ENCODE measurements around the gene PCBP3.
"Not testable (repeated sequence)": the region's sequence is repeated elsewhere in the genome, so short reads cannot be mapped to it uniquely, and the experiment has no call there.

The PCBP3 gene

GRCh38 chr21:45894906-45895777, 251.6 kb downstream of the PCBP3 start:
- no peak for DNase-seq (ENCODE audit: low read depth)
- H3K4me3 ChIP-seq (replicated peaks; ENCODE audit: low read depth, low read length) = no peak overlapping the region
- TF ChIP-seq, protein P1, sequence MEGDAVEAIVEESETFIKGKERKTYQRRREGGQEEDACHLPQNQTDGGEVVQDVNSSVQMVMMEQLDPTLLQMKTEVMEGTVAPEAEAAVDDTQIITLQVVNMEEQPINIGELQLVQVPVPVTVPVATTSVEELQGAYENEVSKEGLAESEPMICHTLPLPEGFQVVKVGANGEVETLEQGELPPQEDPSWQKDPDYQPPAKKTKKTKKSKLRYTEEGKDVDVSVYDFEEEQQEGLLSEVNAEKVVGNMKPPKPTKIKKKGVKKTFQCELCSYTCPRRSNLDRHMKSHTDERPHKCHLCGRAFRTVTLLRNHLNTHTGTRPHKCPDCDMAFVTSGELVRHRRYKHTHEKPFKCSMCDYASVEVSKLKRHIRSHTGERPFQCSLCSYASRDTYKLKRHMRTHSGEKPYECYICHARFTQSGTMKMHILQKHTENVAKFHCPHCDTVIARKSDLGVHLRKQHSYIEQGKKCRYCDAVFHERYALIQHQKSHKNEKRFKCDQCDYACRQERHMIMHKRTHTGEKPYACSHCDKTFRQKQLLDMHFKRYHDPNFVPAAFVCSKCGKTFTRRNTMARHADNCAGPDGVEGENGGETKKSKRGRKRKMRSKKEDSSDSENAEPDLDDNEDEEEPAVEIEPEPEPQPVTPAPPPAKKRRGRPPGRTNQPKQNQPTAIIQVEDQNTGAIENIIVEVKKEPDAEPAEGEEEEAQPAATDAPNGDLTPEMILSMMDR (IDR thresholded peaks at IDR 0.05; ENCODE audit: low read length, missing control alignments) = no peak

GRCh38 chr21:45895778-45896370, 252.3 kb downstream of the PCBP3 start:
- no peak for DNase-seq (ENCODE audit: low read depth)
- TF ChIP-seq, protein P1 (IDR thresholded peaks at IDR 0.05; ENCODE audit: low read length, missing control alignments) = no peak
- H3K4me3 ChIP-seq (replicated peaks; ENCODE audit: low read depth, low read length) = no peak overlapping the region

- not testable (repeated sequence) for H3K4me3 ChIP-seq (replicated peaks; ENCODE audit: low read depth, low read length); DNase-seq (ENCODE audit: low read depth)
Observed at GRCh38 chr21:45896431-45896830, 252.9 kb downstream of the PCBP3 start.

DNA sequence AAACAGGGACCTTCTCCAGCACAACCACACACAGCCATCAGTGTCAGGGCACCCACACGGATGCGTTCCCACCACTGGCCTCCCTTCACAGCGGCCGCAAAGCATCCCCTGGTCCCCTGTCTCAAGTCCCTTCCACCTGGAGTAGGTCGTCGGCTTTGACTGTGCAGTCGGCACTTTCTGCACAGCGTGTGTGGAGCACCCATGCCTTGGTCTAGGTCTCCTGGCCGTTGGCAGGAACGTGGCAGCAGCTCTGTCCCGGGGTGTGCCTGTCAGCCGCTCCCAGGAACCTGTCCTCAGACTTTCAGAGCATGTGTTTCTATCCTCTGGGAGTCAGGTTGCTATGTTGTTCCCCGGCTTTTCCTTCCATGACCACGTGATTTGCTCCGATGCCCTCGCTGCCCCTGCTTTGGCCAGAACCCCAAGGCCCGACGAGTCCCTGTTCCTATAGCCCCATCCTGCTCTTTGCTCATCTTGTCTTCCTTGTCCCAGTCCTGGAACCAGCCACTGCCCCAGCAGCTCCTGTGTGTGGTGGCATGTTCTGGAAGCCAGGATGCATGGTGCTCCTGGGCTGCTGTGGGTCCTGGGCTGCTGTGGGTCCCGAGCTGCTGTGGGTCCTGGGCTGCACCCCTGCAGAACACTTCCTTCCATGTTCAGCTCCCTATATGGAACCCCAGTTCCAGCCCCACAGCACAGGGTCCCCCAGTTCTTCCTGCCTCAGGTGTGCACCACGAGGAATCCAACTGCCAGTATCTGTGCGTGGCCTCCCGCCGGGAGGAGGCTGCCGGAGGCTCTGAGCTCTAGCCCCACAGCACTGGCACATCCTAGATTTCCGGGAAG, 253.9 kb downstream of the PCBP3 start:
- DNase-seq (ENCODE audit: low read depth) = no peak
- TF ChIP-seq, protein P1 (IDR thresholded peaks at IDR 0.05; ENCODE audit: low read length, missing control alignments) = no peak
- H3K4me3 ChIP-seq (replicated peaks; ENCODE audit: low read depth, low read length) = no peak overlapping the region

DNA sequence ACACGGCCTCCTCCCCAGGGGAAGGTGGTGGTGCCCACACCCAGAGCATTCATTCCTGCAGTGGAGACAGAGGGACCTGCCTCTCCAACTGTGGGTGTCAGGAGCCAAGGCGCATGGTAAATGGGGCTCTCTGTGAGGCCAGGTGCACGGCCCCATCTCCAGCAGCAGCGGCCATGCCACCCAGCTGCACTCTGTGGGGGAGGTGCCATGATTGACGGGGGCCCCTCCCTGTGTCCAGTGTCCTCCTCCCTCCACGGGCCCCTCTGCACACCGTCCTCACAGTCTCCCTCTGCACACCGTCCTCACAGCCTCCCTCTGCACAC, 254.5 kb downstream of the PCBP3 start:
- TF ChIP-seq, protein P1 (IDR thresholded peaks at IDR 0.05; ENCODE audit: low read length, missing control alignments) = no peak
- no peak overlapping the region for H3K4me3 ChIP-seq (replicated peaks; ENCODE audit: low read depth, low read length)
- DNase-seq (ENCODE audit: low read depth) = no peak

DNA sequence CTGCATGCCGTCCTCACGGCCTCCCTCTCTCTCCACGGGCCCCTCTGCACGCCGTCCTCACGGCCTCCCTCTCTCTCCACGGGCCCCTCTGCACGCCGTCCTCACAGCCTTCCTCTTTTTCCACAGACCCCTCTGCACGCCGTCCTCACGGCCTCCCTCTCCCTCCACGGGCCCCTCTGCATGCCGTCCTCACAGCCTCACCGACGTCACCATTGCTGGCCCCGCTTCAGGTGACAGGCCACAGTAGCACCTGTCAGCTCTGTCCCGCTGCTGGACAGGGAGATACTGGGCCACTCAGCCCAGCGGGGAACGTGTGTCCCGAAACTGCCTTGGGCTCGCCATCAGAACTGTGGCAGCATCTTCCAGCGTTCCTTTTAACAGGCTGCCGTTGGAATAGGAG, 255.3 kb downstream of the PCBP3 start:
- TF ChIP-seq, protein P1 (IDR thresholded peaks at IDR 0.05; ENCODE audit: low read length, missing control alignments) = no peak

More for the DNA sequence above, 255.3 kb downstream of the PCBP3 start:
- no peak for DNase-seq (ENCODE audit: low read depth)
- no peak overlapping the region for H3K4me3 ChIP-seq (replicated peaks; ENCODE audit: low read depth, low read length)
